Activated naive CD4-positive, alpha-beta T cell treated with Interleukin-2 at 50 U/mL for 16 hours (primary cell): ENCODE measurements around the gene SPTB.

Source experiments
- DNase-seq: peaks from one replicate; pipeline ENCODE4 v3.0.0-alpha.2; 2020

SPTB gene

GRCh38 chr14:64763085-64763782, 116.5 kb downstream of the SPTB start:
- DNase-seq = no peak

- DNase-seq = peak; percentile 60
Observed at GRCh38 chr14:64762044-64763034, 117.4 kb downstream of the SPTB start.

- DNase-seq = no peak
Observed at GRCh38 chr14:64761441-64762043, 118.2 kb downstream of the SPTB start.

GRCh38 chr14:64760916-64761315, 118.8 kb downstream of the SPTB start:
- DNase-seq = no peak

GRCh38 chr14:64760146-64760755, 119.5 kb downstream of the SPTB start:
- peak; percentile 68 for DNase-seq

GRCh38 chr14:64759555-64759938, 120.2 kb downstream of the SPTB start:
- DNase-seq = no peak

- no peak for DNase-seq
Observed at GRCh38 chr14:64758691-64759554, 120.8 kb downstream of the SPTB start.

GRCh38 chr14:64758025-64758521, 121.6 kb downstream of the SPTB start:
- DNase-seq = peak; percentile 19

GRCh38 chr14:64757601-64758000, 122.1 kb downstream of the SPTB start:
- DNase-seq = no peak

GRCh38 chr14:64756712-64757111, 123.0 kb downstream of the SPTB start:
- DNase-seq = no peak

GRCh38 chr14:64755781-64756221, 123.9 kb downstream of the SPTB start:
- peak; percentile 84 for DNase-seq

GRCh38 chr14:64754685-64755084, 125.0 kb downstream of the SPTB start:
- DNase-seq = no peak

- DNase-seq = no peak
Observed at GRCh38 chr14:64753999-64754398, 125.7 kb downstream of the SPTB start.

- no peak for DNase-seq
Observed at GRCh38 chr14:64753374-64753773, 126.3 kb downstream of the SPTB start.

GRCh38 chr14:64752909-64753308, 126.8 kb downstream of the SPTB start:
- no peak for DNase-seq

GRCh38 chr14:64748995-64749714, 130.6 kb downstream of the SPTB start:
- no peak for DNase-seq

- no peak for DNase-seq
Observed at GRCh38 chr14:64748521-64748920, 131.2 kb downstream of the SPTB start.

GRCh38 chr14:64747327-64747726, 132.4 kb downstream of the SPTB start:
- no peak for DNase-seq

- no peak for DNase-seq
Observed at GRCh38 chr14:64746298-64747250, 133.1 kb downstream of the SPTB start.
